Measurements from ENCODE around the gene C19orf25. TPM values are rescaled to one million over a fixed set of nuclear protein-coding genes. Genes with fewer than 3 reads are reported as not detected.

Gene C19orf25
- total and polyA plus RNA-seq, 9 donors = 1.1 to 26.3 (median 22.2) TPM

DNA sequence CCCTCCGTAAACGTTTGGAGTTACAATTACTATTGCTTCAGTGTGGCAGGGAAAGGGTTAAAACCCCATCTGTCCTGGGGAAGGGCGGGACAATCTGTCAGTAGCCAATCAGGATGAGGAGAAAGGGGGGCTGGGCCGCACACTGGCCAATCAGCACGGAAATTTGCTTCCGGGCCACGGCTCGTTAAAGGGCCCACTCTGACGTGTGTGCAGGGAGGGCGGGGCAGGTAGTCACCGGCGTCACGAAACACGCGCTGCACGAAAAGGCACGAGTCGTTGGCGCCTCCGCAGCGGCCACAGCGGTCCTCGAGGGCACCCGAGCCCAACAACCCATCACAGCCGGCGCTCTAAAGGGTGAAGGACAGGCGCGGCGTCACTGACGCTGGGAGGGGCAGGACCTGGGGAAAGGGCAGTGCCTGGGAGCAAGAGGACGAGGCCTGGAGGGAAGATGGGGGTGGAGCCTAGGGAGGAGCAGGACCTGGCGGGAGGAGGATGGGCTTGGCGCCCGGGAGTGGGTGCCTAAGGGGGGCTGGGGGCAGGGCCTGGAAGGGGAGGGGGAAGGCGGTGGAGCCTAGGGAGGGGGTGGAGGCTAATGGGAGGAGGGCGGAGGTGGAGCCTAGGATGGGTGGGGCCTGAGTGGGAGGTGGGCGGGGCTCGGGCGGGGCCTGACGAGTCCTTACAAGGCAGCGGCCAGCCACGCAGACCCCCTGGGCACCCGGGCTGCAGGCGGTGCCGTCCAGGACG is 28.9 kb upstream of the C19orf25 start:
- H3K36me3 ChIP-seq = no peaks in the 10 kb centered on the region
- H3K27ac ChIP-seq = peak overlapping the region; percentile 17 to 87
- intact Hi-C loops (cut with DNase I) = no loop called here
- H3K9me3 ChIP-seq = no peaks in the 10 kb centered on the region
- peak; percentile 94 to 96 (median 95) for DNase-seq
- peaks cover 3% of the 10 kb centered on the region for H3K27me3 ChIP-seq
- TF ChIP-seq POLR2A (IDR thresholded peaks at IDR 0.05) (no peak), EP300 (IDR thresholded peaks at IDR 0.05) (peak; percentile 69)
- TF ChIP-seq, protein P1, sequence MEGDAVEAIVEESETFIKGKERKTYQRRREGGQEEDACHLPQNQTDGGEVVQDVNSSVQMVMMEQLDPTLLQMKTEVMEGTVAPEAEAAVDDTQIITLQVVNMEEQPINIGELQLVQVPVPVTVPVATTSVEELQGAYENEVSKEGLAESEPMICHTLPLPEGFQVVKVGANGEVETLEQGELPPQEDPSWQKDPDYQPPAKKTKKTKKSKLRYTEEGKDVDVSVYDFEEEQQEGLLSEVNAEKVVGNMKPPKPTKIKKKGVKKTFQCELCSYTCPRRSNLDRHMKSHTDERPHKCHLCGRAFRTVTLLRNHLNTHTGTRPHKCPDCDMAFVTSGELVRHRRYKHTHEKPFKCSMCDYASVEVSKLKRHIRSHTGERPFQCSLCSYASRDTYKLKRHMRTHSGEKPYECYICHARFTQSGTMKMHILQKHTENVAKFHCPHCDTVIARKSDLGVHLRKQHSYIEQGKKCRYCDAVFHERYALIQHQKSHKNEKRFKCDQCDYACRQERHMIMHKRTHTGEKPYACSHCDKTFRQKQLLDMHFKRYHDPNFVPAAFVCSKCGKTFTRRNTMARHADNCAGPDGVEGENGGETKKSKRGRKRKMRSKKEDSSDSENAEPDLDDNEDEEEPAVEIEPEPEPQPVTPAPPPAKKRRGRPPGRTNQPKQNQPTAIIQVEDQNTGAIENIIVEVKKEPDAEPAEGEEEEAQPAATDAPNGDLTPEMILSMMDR (IDR thresholded peaks at IDR 0.05) = no peak
- H3K4me3 ChIP-seq = peak overlapping the region; percentile 38
- 0 to 1% (median 0%) methylated on average over 41 to 46 of the region's 46 CpGs for WGBS, 3 donors
- peaks cover 2% of the 10 kb centered on the region for H3K4me1 ChIP-seq (ENCODE audit: insufficient read depth)

DNA sequence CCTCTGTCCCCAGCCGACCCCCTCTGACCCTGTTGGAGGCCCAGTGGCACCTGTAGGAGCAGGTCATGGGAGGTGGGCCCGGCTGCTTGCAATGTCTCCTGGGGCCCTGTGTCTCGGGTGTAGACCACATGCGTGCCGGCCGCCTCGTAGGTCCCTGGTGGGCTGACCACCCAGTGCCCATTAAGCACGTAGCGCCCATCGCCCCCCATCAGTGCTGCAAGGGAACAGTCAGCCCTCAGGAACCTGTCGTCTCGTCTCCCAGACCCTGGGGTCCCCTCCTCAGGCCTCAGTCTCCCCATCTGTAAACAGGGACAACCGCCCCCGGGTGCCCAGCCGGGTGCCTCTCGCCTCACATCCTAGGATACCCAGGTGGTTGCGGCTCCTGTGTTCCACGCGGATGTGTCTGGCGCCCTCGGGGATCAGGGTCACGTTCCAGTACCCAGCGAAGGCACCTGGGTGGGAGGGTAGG is 28.2 kb upstream of the C19orf25 start:
- TF ChIP-seq, protein P1 (IDR thresholded peaks at IDR 0.05) = no peak
- TF ChIP-seq EP300 (IDR thresholded peaks at IDR 0.05) (no peak), POLR2A (IDR thresholded peaks at IDR 0.05) (no peak)
- peaks cover 2% of the 10 kb centered on the region for H3K4me1 ChIP-seq (ENCODE audit: insufficient read depth)
- DNase-seq = peak in 4 of 5 donors; percentile 29 to 62 (median 47)
- peaks cover 3% of the 10 kb centered on the region for H3K27me3 ChIP-seq
- H3K27ac ChIP-seq = peak overlapping the region in 1 of 2 donors; percentile 87
- intact Hi-C loops (cut with DNase I) = no loop called here
- peak overlapping the region; percentile 38 for H3K4me3 ChIP-seq
- 42 to 55% (median 48%) methylated on average over 23 of the region's 23 CpGs for WGBS, 3 donors
- no peaks in the 10 kb centered on the region for H3K9me3 ChIP-seq
- no peaks in the 10 kb centered on the region for H3K36me3 ChIP-seq

DNA sequence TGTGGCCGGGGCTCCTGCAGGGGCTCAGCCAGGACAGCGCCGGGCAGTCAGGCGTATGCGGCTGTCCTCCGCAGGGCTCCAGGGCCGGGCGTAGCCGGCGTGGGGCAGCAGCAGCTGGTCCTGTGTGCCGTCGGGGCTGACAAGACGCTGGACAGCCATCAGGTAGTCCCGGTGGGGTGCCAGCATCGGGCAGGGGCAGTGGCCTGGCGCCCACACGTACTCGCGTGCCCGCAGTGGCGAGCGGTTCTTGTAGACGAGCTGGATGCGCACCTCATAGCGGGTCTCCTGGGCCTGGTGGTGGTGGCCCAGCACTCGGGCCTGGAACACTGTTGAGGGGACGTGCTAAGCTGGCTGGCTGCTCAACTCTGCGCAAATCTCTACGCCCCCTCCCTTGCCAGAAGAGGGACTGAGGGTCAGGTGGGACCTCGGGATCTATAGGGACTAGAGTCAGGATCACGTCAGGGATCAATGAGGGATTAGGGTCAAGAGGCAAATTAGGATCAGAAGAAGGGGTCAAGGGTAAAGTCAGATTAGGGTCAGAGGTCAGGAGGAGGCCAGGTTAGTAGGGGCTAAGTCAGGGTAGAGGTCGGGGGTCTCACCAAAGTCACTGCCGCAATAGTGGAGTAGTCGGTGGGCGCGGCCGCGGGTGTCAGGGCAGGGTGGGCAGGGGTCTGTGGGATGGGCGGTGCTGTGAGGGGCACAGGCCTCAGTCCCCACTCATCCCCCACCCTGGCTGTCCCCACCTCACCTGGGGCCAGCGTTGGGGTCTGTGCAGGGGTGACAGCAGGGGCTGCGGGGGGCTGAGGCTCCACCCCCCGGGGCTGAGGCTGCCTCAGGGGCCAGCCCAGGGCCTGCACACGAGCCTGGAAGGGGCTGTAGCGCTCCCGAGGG is 27.2 kb upstream of the C19orf25 start:
- TF ChIP-seq, protein P1 (IDR thresholded peaks at IDR 0.05) = no peak
- no peak for TF ChIP-seq EP300 (IDR thresholded peaks at IDR 0.05)
- no peak for TF ChIP-seq POLR2A (IDR thresholded peaks at IDR 0.05)
- H3K27me3 ChIP-seq = peaks cover 3% of the 10 kb centered on the region
- WGBS, 3 donors = 82 to 87% (median 83%) methylated on average over 44 to 45 of the region's 45 CpGs
- peak in 3 of 5 donors; percentile 16 to 49 (median 31) for DNase-seq
- H3K4me3 ChIP-seq = no peak overlapping the region
- H3K4me1 ChIP-seq (ENCODE audit: insufficient read depth) = peaks cover 2% of the 10 kb centered on the region
- no peak overlapping the region for H3K27ac ChIP-seq
- intact Hi-C loops (cut with DNase I) = no loop called here
- H3K9me3 ChIP-seq = no peaks in the 10 kb centered on the region
- no peaks in the 10 kb centered on the region for H3K36me3 ChIP-seq

DNA sequence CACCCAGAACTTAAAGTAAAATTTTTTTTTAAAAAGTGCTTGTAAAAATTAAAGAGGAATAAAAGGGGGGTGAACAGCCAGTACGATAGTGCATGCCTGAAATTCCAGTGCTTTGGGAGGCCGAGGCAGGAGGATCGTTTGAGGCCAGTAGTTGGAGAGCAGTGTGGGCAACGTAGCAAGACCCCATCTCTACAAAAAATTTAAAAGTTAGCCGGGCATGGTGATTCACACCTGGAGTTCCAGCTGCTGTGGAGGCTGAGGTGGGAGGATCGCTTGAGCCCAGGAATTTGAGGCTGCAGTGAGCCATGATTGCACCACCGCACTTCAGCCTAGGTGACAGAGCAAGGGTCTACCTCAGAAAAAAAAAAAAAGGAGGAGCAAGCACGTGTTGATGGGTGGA is 26.0 kb upstream of the C19orf25 start:
- intact Hi-C loops (cut with DNase I) = no loop called here
- H3K36me3 ChIP-seq = no peaks in the 10 kb centered on the region
- H3K9me3 ChIP-seq = no peaks in the 10 kb centered on the region
- H3K27me3 ChIP-seq = peaks cover 3% of the 10 kb centered on the region
- H3K4me1 ChIP-seq (ENCODE audit: insufficient read depth) = peaks cover 2% of the 10 kb centered on the region
- H3K4me3 ChIP-seq = no peak overlapping the region
- no peak overlapping the region for H3K27ac ChIP-seq
- DNase-seq = no peak
- TF ChIP-seq, protein P1 (IDR thresholded peaks at IDR 0.05) = no peak
- no peak for TF ChIP-seq EP300 (IDR thresholded peaks at IDR 0.05)
- no peak for TF ChIP-seq POLR2A (IDR thresholded peaks at IDR 0.05)
- 50 to 67% (median 58%) methylated on average over 8 of the region's 8 CpGs for WGBS, 3 donors
